ENCODE data around the gene TMEM145. TPM values are rescaled to one million over a fixed set of nuclear protein-coding genes. Genes with fewer than 3 reads are reported as not detected.
A peak's percentile ranks its signal among the peaks of the same experiment; 100 is the strongest.

Gene TMEM145
- total and polyA plus RNA-seq, 7 experiments from 2014 or later = not detected

DNA sequence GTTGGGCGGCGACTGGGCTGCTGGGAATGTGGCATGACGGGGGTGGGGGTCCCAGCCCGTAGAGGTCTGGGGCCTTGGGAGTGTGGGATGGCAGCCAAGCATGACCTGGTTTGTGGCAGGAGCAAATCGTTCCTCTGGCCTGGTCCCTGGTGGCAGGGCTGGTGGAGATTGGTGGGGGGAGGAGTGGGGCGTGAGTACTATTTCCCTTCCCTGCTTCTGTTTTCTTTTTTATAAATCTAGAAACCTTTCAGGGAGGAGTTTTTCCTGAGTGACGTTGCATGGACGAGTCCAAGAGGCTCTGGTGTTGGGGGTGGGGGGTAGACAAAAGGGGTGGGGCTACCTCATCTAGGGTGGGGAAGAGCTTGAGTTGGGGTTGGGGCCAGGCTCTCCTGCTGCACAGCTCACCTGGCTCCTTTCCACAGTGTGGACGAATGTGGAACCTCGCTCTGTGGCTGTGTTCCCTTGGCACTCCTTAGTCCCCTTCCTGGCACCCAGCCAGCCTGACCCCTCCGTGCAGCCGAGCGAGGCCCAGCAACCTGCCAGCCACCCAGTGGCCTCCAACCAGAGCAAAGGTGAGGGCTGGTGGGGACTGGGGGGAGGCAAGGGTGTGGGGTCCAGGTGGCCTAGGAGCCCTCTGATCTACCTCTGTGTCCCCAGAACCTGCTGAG, 26.6 kb upstream of the TMEM145 start:
- H3K27me3 ChIP-seq (ENCODE audit: control insufficient read depth in 2 of 2, insufficient read depth in 2 of 2, low read length in 2 of 2) = no peaks in the 10 kb centered on the region
- no peak overlapping the region for H3K4me3 ChIP-seq (ENCODE audit: low read length)
- Mint-ChIP-seq H3K4me1 (peaks cover 10 to 31% (median 20%) of the 10 kb centered on the region in 7 donors), H3K36me3 (peaks cover 0 to 4% (median under 1%) of the 10 kb centered on the region in 5 donors), H3K9me3 (peaks cover 0 to 6% (median 0%) of the 10 kb centered on the region in 11 donors), H3K27ac (peak overlapping the region in 8 of 9 donors; percentile 75 to 96 (median 91)), H3K4me3 (peak overlapping the region in 7 of 10 donors; percentile 19 to 100 (median 87)), H3K27me3 (no peaks in the 10 kb centered on the region)
- H3K27ac ChIP-seq (ENCODE audit: low read depth, low read length) = peak overlapping the region; percentile 70
- CTCF ChIA-PET = no interaction called here
- DNase-seq (no peak), ATAC-seq (no peak)
- POLR2A ChIA-PET = no interaction called here
- H3K4me1 ChIP-seq (ENCODE audit: control insufficient read depth in 2 of 2, insufficient read depth in 2 of 2, low read length in 2 of 2) = peaks cover 26 to 32% of the 10 kb centered on the region in 2 donors
- no peaks in the 10 kb centered on the region for H3K9me3 ChIP-seq (ENCODE audit: control insufficient read depth in 2 of 3, low read length in 3 of 3)
- peaks cover 0 to 49% (median 15%) of the 10 kb centered on the region in 3 experiments for H3K36me3 ChIP-seq (ENCODE audit: control insufficient read depth in 2 of 3, insufficient read depth in 3 of 3, low read length in 3 of 3)
- intact Hi-C loops (cut with micrococcal nuclease) = loop anchor here in 1 of 2 donors (10.0 kb wide), 1 partner anchor 402 kb away; the partner anchor contains the start of gene ARHGEF1

- CTCF ChIA-PET = no interaction called here
- peak overlapping the region in 1 of 10 donors; percentile 41 for H3K4me3 Mint-ChIP-seq
- H3K27ac Mint-ChIP-seq = peak overlapping the region in 2 of 9 donors; percentile 9 to 56
- Histone ChIP-seq H3K4me1 (ENCODE audit: control insufficient read depth in 2 of 2, insufficient read depth in 2 of 2, low read length in 2 of 2) (peaks cover 19 to 24% of the 10 kb centered on the region in 2 donors), H3K27ac (ENCODE audit: low read depth, low read length) (no peak overlapping the region), H3K36me3 (ENCODE audit: control insufficient read depth in 2 of 3, insufficient read depth in 3 of 3, low read length in 3 of 3) (peaks cover 0 to 56% (median 15%) of the 10 kb centered on the region in 3 experiments), H3K4me3 (ENCODE audit: low read length) (no peak overlapping the region), H3K9me3 (ENCODE audit: control insufficient read depth in 2 of 3, low read length in 3 of 3) (no peaks in the 10 kb centered on the region), H3K27me3 (ENCODE audit: control insufficient read depth in 2 of 2, insufficient read depth in 2 of 2, low read length in 2 of 2) (no peaks in the 10 kb centered on the region)
- peaks cover 0 to 6% (median 0%) of the 10 kb centered on the region in 11 donors for H3K9me3 Mint-ChIP-seq
- peaks cover 17 to 31% (median 26%) of the 10 kb centered on the region in 7 donors for H3K4me1 Mint-ChIP-seq
- no peaks in the 10 kb centered on the region for H3K27me3 Mint-ChIP-seq
- no peak for DNase-seq
- no peak for ATAC-seq
- intact Hi-C loops (cut with micrococcal nuclease) = loop anchor here in 1 of 2 donors (10.0 kb wide), 1 partner anchor 402 kb away; the partner anchor contains the start of gene ARHGEF1
- H3K36me3 Mint-ChIP-seq = peaks cover 0 to 9% (median 5%) of the 10 kb centered on the region in 5 donors
- POLR2A ChIA-PET = no interaction called here
Measured at GRCh38 chr19:42287017-42287826, 25.9 kb upstream of the TMEM145 start.

- Histone ChIP-seq H3K27me3 (ENCODE audit: control insufficient read depth in 2 of 2, insufficient read depth in 2 of 2, low read length in 2 of 2) (no peaks in the 10 kb centered on the region), H3K4me1 (ENCODE audit: control insufficient read depth in 2 of 2, insufficient read depth in 2 of 2, low read length in 2 of 2) (peaks cover 14 to 19% of the 10 kb centered on the region in 2 donors), H3K36me3 (ENCODE audit: control insufficient read depth in 2 of 3, insufficient read depth in 3 of 3, low read length in 3 of 3) (peaks cover 0 to 62% (median 15%) of the 10 kb centered on the region in 3 experiments), H3K27ac (ENCODE audit: low read depth, low read length) (no peak overlapping the region), H3K4me3 (ENCODE audit: low read length) (no peak overlapping the region), H3K9me3 (ENCODE audit: control insufficient read depth in 2 of 3, low read length in 3 of 3) (no peaks in the 10 kb centered on the region)
- peaks cover 17 to 27% (median 26%) of the 10 kb centered on the region in 7 donors for H3K4me1 Mint-ChIP-seq
- no peaks in the 10 kb centered on the region for H3K27me3 Mint-ChIP-seq
- intact Hi-C loops (cut with micrococcal nuclease) = loop anchor here in 1 of 2 donors (10.0 kb wide), 1 partner anchor 403 kb away; the partner anchor contains the start of gene ARHGEF1
- ChIA-PET POLR2A (no interaction called here), CTCF (interaction anchor here (1.0 kb wide), 1 partner anchor 113 kb away, joined by 4 read pairs; no protein-coding TSS in a partner anchor)
- H3K27ac Mint-ChIP-seq = peak overlapping the region in 1 of 9 donors; percentile 56
- ATAC-seq = no peak
- H3K9me3 Mint-ChIP-seq = peaks cover 0 to 4% (median 0%) of the 10 kb centered on the region in 11 donors
- H3K36me3 Mint-ChIP-seq = peaks cover 0 to 9% (median 5%) of the 10 kb centered on the region in 5 donors
- no peak for DNase-seq
- no peak overlapping the region for H3K4me3 Mint-ChIP-seq
Measured at GRCh38 chr19:42287827-42288107, 25.3 kb upstream of the TMEM145 start.

DNA sequence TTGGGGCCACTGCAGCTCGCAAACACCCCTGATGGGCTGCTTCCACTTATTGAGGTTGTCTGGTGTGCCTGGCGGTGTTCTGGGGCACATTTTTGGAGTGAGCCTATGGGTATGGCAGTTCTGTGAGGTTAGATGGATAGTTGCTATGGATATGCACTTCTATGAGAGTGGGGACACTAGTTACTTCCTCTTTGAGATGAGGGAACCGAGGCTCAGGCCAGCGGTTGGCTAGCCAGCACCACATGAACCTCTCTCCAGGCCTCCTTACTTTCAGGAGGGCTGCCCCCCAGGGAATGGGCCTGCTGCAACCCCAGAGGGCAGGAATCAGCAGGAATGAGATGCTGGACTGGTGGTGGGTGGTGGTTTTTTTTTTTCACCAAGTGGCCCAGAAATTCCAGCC, 24.7 kb upstream of the TMEM145 start:
- Mint-ChIP-seq H3K4me3 (no peak overlapping the region), H3K9me3 (peaks cover 0 to 4% (median 0%) of the 10 kb centered on the region in 11 donors), H3K27me3 (no peaks in the 10 kb centered on the region), H3K36me3 (peaks cover 0 to 11% (median 7%) of the 10 kb centered on the region in 5 donors), H3K27ac (peak overlapping the region in 2 of 9 donors; percentile 27 to 74), H3K4me1 (peaks cover 17 to 29% (median 26%) of the 10 kb centered on the region in 7 donors)
- ChIA-PET CTCF (interaction anchor here (1.0 kb wide), 1 partner anchor 112 kb away, joined by 4 read pairs; no protein-coding TSS in a partner anchor), POLR2A (no interaction called here)
- Histone ChIP-seq H3K36me3 (ENCODE audit: control insufficient read depth in 2 of 3, insufficient read depth in 3 of 3, low read length in 3 of 3) (peaks cover 0 to 68% (median 15%) of the 10 kb centered on the region in 3 experiments), H3K4me1 (ENCODE audit: control insufficient read depth in 2 of 2, insufficient read depth in 2 of 2, low read length in 2 of 2) (peaks cover 10 to 14% of the 10 kb centered on the region in 2 donors), H3K4me3 (ENCODE audit: low read length) (no peak overlapping the region), H3K27me3 (ENCODE audit: control insufficient read depth in 2 of 2, insufficient read depth in 2 of 2, low read length in 2 of 2) (no peaks in the 10 kb centered on the region), H3K27ac (ENCODE audit: low read depth, low read length) (no peak overlapping the region), H3K9me3 (ENCODE audit: control insufficient read depth in 2 of 3, low read length in 3 of 3) (no peaks in the 10 kb centered on the region)
- intact Hi-C loops (cut with micrococcal nuclease) = loop anchor here in 1 of 2 donors (10.0 kb wide), 1 partner anchor 404 kb away; the partner anchor contains the start of gene ARHGEF1
- no peak for DNase-seq
- ATAC-seq = no peak

GRCh38 chr19:42288881-42289555, 24.1 kb upstream of the TMEM145 start:
- H3K4me1 ChIP-seq (ENCODE audit: control insufficient read depth in 2 of 2, insufficient read depth in 2 of 2, low read length in 2 of 2) = peaks cover 10 to 14% of the 10 kb centered on the region in 2 donors
- ChIA-PET POLR2A (no interaction called here), CTCF (interaction anchor here (1.0 kb wide), 1 partner anchor 111 kb away, joined by 4 read pairs; no protein-coding TSS in a partner anchor)
- H3K27ac ChIP-seq (ENCODE audit: low read depth, low read length) = no peak overlapping the region
- Mint-ChIP-seq H3K4me3 (no peak overlapping the region), H3K36me3 (peaks cover 0 to 11% (median 8%) of the 10 kb centered on the region in 5 donors), H3K4me1 (peaks cover 17 to 30% (median 26%) of the 10 kb centered on the region in 7 donors), H3K9me3 (peaks cover 0 to 4% (median 0%) of the 10 kb centered on the region in 11 donors), H3K27ac (peak overlapping the region in 2 of 9 donors; percentile 6 to 25), H3K27me3 (no peaks in the 10 kb centered on the region)
- H3K36me3 ChIP-seq (ENCODE audit: control insufficient read depth in 2 of 3, insufficient read depth in 3 of 3, low read length in 3 of 3) = peaks cover 0 to 74% (median 15%) of the 10 kb centered on the region in 3 experiments
- no peaks in the 10 kb centered on the region for H3K27me3 ChIP-seq (ENCODE audit: control insufficient read depth in 2 of 2, insufficient read depth in 2 of 2, low read length in 2 of 2)
- no peaks in the 10 kb centered on the region for H3K9me3 ChIP-seq (ENCODE audit: control insufficient read depth in 2 of 3, low read length in 3 of 3)
- ATAC-seq (no peak), DNase-seq (no peak)
- H3K4me3 ChIP-seq (ENCODE audit: low read length) = no peak overlapping the region
- intact Hi-C loops (cut with micrococcal nuclease) = loop anchor here in 1 of 2 donors (10.0 kb wide), 1 partner anchor 404 kb away; the partner anchor contains the start of gene ARHGEF1

DNA sequence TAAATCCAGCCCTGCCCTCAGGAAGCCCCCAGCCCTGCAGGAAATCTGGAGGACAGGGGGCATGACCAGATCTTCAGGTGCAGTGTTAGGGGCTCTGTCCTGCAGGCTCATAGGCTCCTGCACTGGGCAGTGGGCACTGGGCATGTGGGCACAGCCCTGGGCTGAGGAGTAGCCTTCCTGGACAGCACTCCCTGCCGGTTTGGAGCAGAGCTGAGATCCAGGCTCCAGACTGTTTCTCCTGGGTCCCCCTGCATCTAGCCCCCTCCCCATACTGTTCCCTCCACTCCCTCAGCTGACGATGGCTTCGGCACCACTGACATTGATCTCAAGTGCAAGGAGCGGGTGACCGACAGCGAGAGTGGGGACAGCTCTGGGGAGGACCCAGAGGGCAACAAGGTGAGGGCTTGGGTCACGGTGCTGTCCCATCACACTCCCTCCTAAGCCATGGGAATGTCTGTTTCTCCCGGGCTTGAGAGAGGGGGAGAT, 23.5 kb upstream of the TMEM145 start:
- peaks cover 0 to 11% (median 8%) of the 10 kb centered on the region in 5 donors for H3K36me3 Mint-ChIP-seq
- H3K27me3 ChIP-seq (ENCODE audit: control insufficient read depth in 2 of 2, insufficient read depth in 2 of 2, low read length in 2 of 2) = no peaks in the 10 kb centered on the region
- H3K27ac Mint-ChIP-seq = no peak overlapping the region
- peaks cover 0 to 80% (median 15%) of the 10 kb centered on the region in 3 experiments for H3K36me3 ChIP-seq (ENCODE audit: control insufficient read depth in 2 of 3, insufficient read depth in 3 of 3, low read length in 3 of 3)
- H3K4me3 Mint-ChIP-seq = no peak overlapping the region
- peaks cover 0 to 4% (median 0%) of the 10 kb centered on the region in 11 donors for H3K9me3 Mint-ChIP-seq
- ATAC-seq (no peak), DNase-seq (no peak)
- peaks cover 15 to 29% (median 25%) of the 10 kb centered on the region in 7 donors for H3K4me1 Mint-ChIP-seq
- CTCF ChIA-PET = no interaction called here
- peaks cover 10 to 14% of the 10 kb centered on the region in 2 donors for H3K4me1 ChIP-seq (ENCODE audit: control insufficient read depth in 2 of 2, insufficient read depth in 2 of 2, low read length in 2 of 2)
- POLR2A ChIA-PET = interaction anchor here (0.6 kb wide), 1 partner anchor 204 kb away, joined by 3 read pairs; no protein-coding TSS in a partner anchor
- H3K9me3 ChIP-seq (ENCODE audit: control insufficient read depth in 2 of 3, low read length in 3 of 3) = no peaks in the 10 kb centered on the region
- no peaks in the 10 kb centered on the region for H3K27me3 Mint-ChIP-seq
- H3K4me3 ChIP-seq (ENCODE audit: low read length) = no peak overlapping the region
- intact Hi-C loops (cut with micrococcal nuclease) = loop anchor here in 1 of 2 donors (10.0 kb wide), 1 partner anchor 405 kb away; the partner anchor contains the start of gene ARHGEF1
- no peak overlapping the region for H3K27ac ChIP-seq (ENCODE audit: low read depth, low read length)
